Measurements from ENCODE around the gene XPO6. TPM values are rescaled to one million over a fixed set of nuclear protein-coding genes. Genes with fewer than 3 reads are reported as not detected.
A peak's percentile ranks its signal among the peaks of the same experiment; 100 is the strongest.

XPO6 gene
- total RNA-seq, 1 experiment from 2014 or later, result 162 TPM

- no TSS peak for BruUV-seq (replicated peaks)
- peak overlapping the region; percentile 66 for H3K4me2 ChIP-seq (ENCODE audit: low read length)
- no peaks in the 10 kb centered on the region for H3K27me3 ChIP-seq (ENCODE audit: insufficient read depth, low read length)
- H3K27ac ChIP-seq (ENCODE audit: low read depth, low read length), result peak overlapping the region; percentile 60
- intact Hi-C loops (cut with micrococcal nuclease), result no loop called here
- H3K4me1 ChIP-seq (ENCODE audit: control insufficient read depth in 1 of 2, insufficient read depth in 2 of 2, low read length in 2 of 2), result peaks cover 37 to 61% of the 10 kb centered on the region in 2 experiments
- H3K9me3 ChIP-seq (ENCODE audit: control insufficient read depth in 1 of 2, insufficient read depth in 1 of 2, low read depth in 1 of 2, low read length in 2 of 2), result 0 out of 4 replicates have a peak, but pooled peaks cover 0 to 3% of the 10 kb centered on the region in 2 experiments
- TF ChIP-seq SP1 (IDR thresholded peaks at IDR 0.05; ENCODE audit: low read depth) (no peak), FOSL1 (IDR thresholded peaks at IDR 0.05; ENCODE audit: low read depth) (0 out of 2 replicates have a peak, but pooled peaks have one; percentile 14)
- CTCF ChIA-PET, result no interaction called here
- H3K4me3 ChIP-seq (replicated peaks in 1 of 2; ENCODE audit: low read depth in 1 of 2, low read length in 2 of 2), result peak overlapping the region in 1 of 2 experiments; percentile 16; a peak in 1 of 4 replicates
- H2AFZ ChIP-seq (ENCODE audit: low read depth, low read length, poor library complexity, severe bottlenecking), result no peak overlapping the region
- H4K20me1 ChIP-seq (ENCODE audit: insufficient read depth), result peaks cover 33% of the 10 kb centered on the region; the same call in 1 of the 2 replicates
- peaks cover 4 to 33% of the 10 kb centered on the region in 2 experiments; a peak in 1 of 4 replicates for H3K36me3 ChIP-seq (ENCODE audit: control insufficient read depth in 1 of 2, insufficient read depth in 2 of 2, low read length in 2 of 2)
- ATAC-seq (peak; percentile 56), DNase-seq (ENCODE audit: low read depth, low spot score) (no peak)
- RAD21 ChIA-PET (ENCODE audit: low non-redundant PET in 1 of 2, low total read pairs in 2 of 2, uncharacterized antibody in 2 of 2, unreplicated experiment in 2 of 2), result no interaction called here
- peaks cover 100% of the 10 kb centered on the region for H3K79me2 ChIP-seq (ENCODE audit: insufficient read depth, low read length)
- POLR2A ChIA-PET, result no interaction called here
- H3K9ac ChIP-seq (ENCODE audit: low read length), result peak overlapping the region; percentile 41
- no peaks in the 10 kb centered on the region for H3K9me2 ChIP-seq (ENCODE audit: insufficient read depth)
Measured at GRCh38 chr16:28182183-28182582, 29.6 kb downstream of the XPO6 start.

- H3K36me3 ChIP-seq (ENCODE audit: control insufficient read depth in 1 of 2, insufficient read depth in 2 of 2, low read length in 2 of 2), result peaks cover 8 to 33% of the 10 kb centered on the region in 2 experiments; a peak in 2 of 4 replicates
- no peaks in the 10 kb centered on the region for H3K27me3 ChIP-seq (ENCODE audit: insufficient read depth, low read length)
- H3K79me2 ChIP-seq (ENCODE audit: insufficient read depth, low read length), result peaks cover 100% of the 10 kb centered on the region
- H3K27ac ChIP-seq (ENCODE audit: low read depth, low read length), result peak overlapping the region; percentile 60
- H3K9ac ChIP-seq (ENCODE audit: low read length), result peak overlapping the region; percentile 41
- DNase-seq (ENCODE audit: low read depth, low spot score), result peak; percentile 51
- peaks cover 28% of the 10 kb centered on the region; the same call in 1 of the 2 replicates for H4K20me1 ChIP-seq (ENCODE audit: insufficient read depth)
- peak; percentile 93 for ATAC-seq
- ChIA-PET RAD21 (ENCODE audit: low non-redundant PET in 1 of 2, low total read pairs in 2 of 2, uncharacterized antibody in 2 of 2, unreplicated experiment in 2 of 2) (no interaction called here), POLR2A (no interaction called here), CTCF (no interaction called here)
- H3K9me2 ChIP-seq (ENCODE audit: insufficient read depth), result no peaks in the 10 kb centered on the region
- H3K4me1 ChIP-seq (ENCODE audit: control insufficient read depth in 1 of 2, insufficient read depth in 2 of 2, low read length in 2 of 2), result peaks cover 37 to 54% of the 10 kb centered on the region in 2 experiments
- H3K4me2 ChIP-seq (ENCODE audit: low read length), result peak overlapping the region; percentile 66
- no peak overlapping the region for H2AFZ ChIP-seq (ENCODE audit: low read depth, low read length, poor library complexity, severe bottlenecking)
- intact Hi-C loops (cut with micrococcal nuclease), result no loop called here
- 0 out of 4 replicates have a peak, but pooled peaks cover 0 to 3% of the 10 kb centered on the region in 2 experiments for H3K9me3 ChIP-seq (ENCODE audit: control insufficient read depth in 1 of 2, insufficient read depth in 1 of 2, low read depth in 1 of 2, low read length in 2 of 2)
- peak overlapping the region; percentile 4 to 16; a peak in 1 of 4 replicates for H3K4me3 ChIP-seq (replicated peaks in 1 of 2; ENCODE audit: low read depth in 1 of 2, low read length in 2 of 2)
- BruUV-seq (replicated peaks), result no TSS peak
- no peak for TF ChIP-seq ELF1 (IDR thresholded peaks at IDR 0.05; ENCODE audit: borderline replicate concordance, low read depth)
- TF ChIP-seq CBX3 (IDR thresholded peaks at IDR 0.05; ENCODE audit: low read depth), result no peak
- TF ChIP-seq SRF (IDR thresholded peaks at IDR 0.05; ENCODE audit: low read depth), result no peak
- TF ChIP-seq CEBPB (IDR thresholded peaks at IDR 0.05; ENCODE audit: low read depth), result no peak
- no peak for TF ChIP-seq EGR1 (IDR thresholded peaks at IDR 0.05; ENCODE audit: low read depth)
- TF ChIP-seq FOSL1 (IDR thresholded peaks at IDR 0.05; ENCODE audit: low read depth), result peak; percentile 55; the same call in 1 of the 2 replicates
- peak; percentile 71 for TF ChIP-seq JUND (IDR thresholded peaks at IDR 0.05)
- TF ChIP-seq SP1 (IDR thresholded peaks at IDR 0.05; ENCODE audit: low read depth), result no peak; the same call in 1 of the 2 replicates
- TF ChIP-seq SIN3A (IDR thresholded peaks at IDR 0.05; ENCODE audit: low read depth), result peak; percentile 48; the same call in 1 of the 2 replicates
- TF ChIP-seq MAX (IDR thresholded peaks at IDR 0.05), result no peak; the same call in 1 of the 2 replicates
- TF ChIP-seq TCF7L2 (IDR thresholded peaks at IDR 0.05; ENCODE audit: borderline replicate concordance, extremely low read depth, insufficient read depth, insufficient read length), result peak; percentile 73
- no peak for TF ChIP-seq RAD21 (IDR thresholded peaks at IDR 0.05; ENCODE audit: low read depth)
- no peak for TF ChIP-seq EZH2phosphoT487 (IDR thresholded peaks at IDR 0.05; ENCODE audit: borderline replicate concordance)
- no peak for TF ChIP-seq POLR2A (IDR thresholded peaks at IDR 0.05; ENCODE audit: borderline replicate concordance, extremely low read depth, insufficient read depth, insufficient read length)
- no peak for TF ChIP-seq CTCF (IDR thresholded peaks at IDR 0.05 in 2 of 3, conservative IDR thresholded peaks at IDR 0.05 in 1 of 3; ENCODE audit: borderline replicate concordance in 1 of 3, insufficient read depth in 1 of 3, low read depth in 2 of 3, low read length in 2 of 3)
- no peak for TF ChIP-seq POLR2AphosphoS5 (IDR thresholded peaks at IDR 0.05; ENCODE audit: low read depth, low read length)
- no peak for TF ChIP-seq EZH2 (IDR thresholded peaks at IDR 0.05)
- TF ChIP-seq ATF3 (IDR thresholded peaks at IDR 0.05), result no peak
- no peak for TF ChIP-seq ZFX (IDR thresholded peaks at IDR 0.05)
Measured at GRCh38 chr16:28181515-28181914, 30.2 kb downstream of the XPO6 start.

All from HCT116 (cell line).